Lower lobe of right lung (tissue), 2 donors: Measurements from ENCODE around the gene SEMA5A. TPM values are rescaled to one million over a fixed set of nuclear protein-coding genes. Genes with fewer than 3 reads are reported as not detected.

Experiments
- ATAC-seq, 2 donors: fragments of 200-7000 bp; cut with Tn5 transposase; one replicate each; pipeline ENCODE4 v1.9.1; 2020 to 2022; ENCODE audit warnings: mild to moderate bottlenecking in 2 of 2, moderate library complexity in 2 of 2
- DNase-seq: peaks from one replicate; pipeline ENCODE4 v3.0.0-alpha.2; 2020
- H3K27ac ChIP-seq: fragments of 200-600 bp; one replicate; pipeline ENCODE4 v1.8.0; 2022
- H3K27me3 ChIP-seq: fragments of 200-600 bp; one replicate; pipeline ENCODE4 v1.8.0; 2022; ENCODE audit warnings: low read depth
- H3K36me3 ChIP-seq: fragments of 200-600 bp; one replicate; pipeline ENCODE4 v1.8.0; 2022; ENCODE audit warnings: mild to moderate bottlenecking
- H3K4me1 ChIP-seq: fragments of 200-600 bp; one replicate; pipeline ENCODE4 v1.8.0; 2022
- H3K4me3 ChIP-seq: fragments of 200-600 bp; one replicate; pipeline ENCODE4 v1.8.0; 2022; ENCODE audit warnings: mild to moderate bottlenecking
- H3K9me3 ChIP-seq: fragments of 200-600 bp; one replicate; pipeline ENCODE4 v1.8.0; 2022
- intact Hi-C: fragments of 100-400 bp; cut with DNase I; formaldehyde crosslinking; loops from one replicate; pipeline ENCODE4 v1.11.0; 2022
- total RNA-seq: library from RNA; stranded (reverse); fragmentation: NEBNext Ultra II Directional; extraction: Animal tissue kit (Norgen Biotek cat#: 25700); gene quantifications from one replicate; pipeline ENCODE4 v1.2.1, GENCODE V29; 2021
- TF ChIP-seq, protein P1 (sequence below): fragments of 200-600 bp; IDR thresholded peaks from one replicate; pipeline ENCODE4 v1.8.0; 2022; ENCODE audit warnings: antibody characterized with exemption, mild to moderate bottlenecking
- donor health status: DM: no; HTN: yes; CAD: no; lungs with severe emphysema.

The SEMA5A gene
- total RNA-seq, 1 donor from 2014 or later: 29.3 TPM

DNA sequence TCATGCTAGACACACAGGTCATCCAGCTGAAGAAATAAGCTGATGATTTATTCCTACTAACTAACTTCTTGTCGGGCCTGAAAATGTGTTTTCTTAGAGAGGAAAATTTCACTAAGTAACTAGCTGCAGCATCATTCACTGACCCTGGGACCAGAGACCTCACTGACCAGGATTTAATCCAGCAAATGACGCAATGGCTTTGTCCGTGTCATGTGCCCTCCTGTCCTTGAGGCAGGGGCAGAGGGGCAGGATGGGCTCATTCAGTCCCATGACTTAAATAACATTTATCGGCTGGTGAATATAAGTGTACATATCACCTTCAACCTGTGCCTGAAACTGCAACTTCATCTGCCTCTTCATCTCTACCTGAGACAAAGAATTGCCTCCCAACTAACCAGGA lies 154.8 kb downstream of the SEMA5A start:
- no peaks in the 10 kb centered on the region for H3K27me3 ChIP-seq
- ATAC-seq (no peak), DNase-seq (no peak)
- H3K9me3 ChIP-seq: no peaks in the 10 kb centered on the region
- no peak overlapping the region for H3K27ac ChIP-seq
- H3K36me3 ChIP-seq: no peaks in the 10 kb centered on the region
- H3K4me3 ChIP-seq: no peak overlapping the region
- H3K4me1 ChIP-seq: no peaks in the 10 kb centered on the region
- TF ChIP-seq, protein P1, sequence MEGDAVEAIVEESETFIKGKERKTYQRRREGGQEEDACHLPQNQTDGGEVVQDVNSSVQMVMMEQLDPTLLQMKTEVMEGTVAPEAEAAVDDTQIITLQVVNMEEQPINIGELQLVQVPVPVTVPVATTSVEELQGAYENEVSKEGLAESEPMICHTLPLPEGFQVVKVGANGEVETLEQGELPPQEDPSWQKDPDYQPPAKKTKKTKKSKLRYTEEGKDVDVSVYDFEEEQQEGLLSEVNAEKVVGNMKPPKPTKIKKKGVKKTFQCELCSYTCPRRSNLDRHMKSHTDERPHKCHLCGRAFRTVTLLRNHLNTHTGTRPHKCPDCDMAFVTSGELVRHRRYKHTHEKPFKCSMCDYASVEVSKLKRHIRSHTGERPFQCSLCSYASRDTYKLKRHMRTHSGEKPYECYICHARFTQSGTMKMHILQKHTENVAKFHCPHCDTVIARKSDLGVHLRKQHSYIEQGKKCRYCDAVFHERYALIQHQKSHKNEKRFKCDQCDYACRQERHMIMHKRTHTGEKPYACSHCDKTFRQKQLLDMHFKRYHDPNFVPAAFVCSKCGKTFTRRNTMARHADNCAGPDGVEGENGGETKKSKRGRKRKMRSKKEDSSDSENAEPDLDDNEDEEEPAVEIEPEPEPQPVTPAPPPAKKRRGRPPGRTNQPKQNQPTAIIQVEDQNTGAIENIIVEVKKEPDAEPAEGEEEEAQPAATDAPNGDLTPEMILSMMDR: no peak
- intact Hi-C loops: no loop called here

DNA sequence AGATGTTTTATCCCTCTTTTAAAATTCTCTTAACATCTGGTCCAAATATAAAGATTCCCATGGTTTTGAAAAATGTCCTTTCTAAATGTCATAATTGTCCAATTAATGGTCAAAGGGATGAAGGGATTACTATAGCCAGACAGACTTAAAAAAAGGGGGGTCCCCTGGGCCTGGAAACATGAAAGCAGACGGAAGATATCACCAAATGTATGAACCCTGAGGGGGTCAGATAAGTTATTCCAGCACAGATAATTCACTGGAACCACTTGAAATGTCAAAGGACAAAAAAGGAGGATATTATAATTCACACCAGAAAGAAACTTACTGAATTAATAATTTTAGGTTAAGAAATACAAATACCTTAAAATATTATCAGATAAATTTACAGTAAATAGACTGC lies 155.8 kb downstream of the SEMA5A start:
- H3K4me1 ChIP-seq: no peaks in the 10 kb centered on the region
- intact Hi-C loops: no loop called here
- no peaks in the 10 kb centered on the region for H3K9me3 ChIP-seq
- H3K36me3 ChIP-seq: no peaks in the 10 kb centered on the region
- H3K27me3 ChIP-seq: no peaks in the 10 kb centered on the region
- ATAC-seq (no peak), DNase-seq (no peak)
- no peak overlapping the region for H3K27ac ChIP-seq
- H3K4me3 ChIP-seq: no peak overlapping the region
- TF ChIP-seq, protein P1: no peak

DNA sequence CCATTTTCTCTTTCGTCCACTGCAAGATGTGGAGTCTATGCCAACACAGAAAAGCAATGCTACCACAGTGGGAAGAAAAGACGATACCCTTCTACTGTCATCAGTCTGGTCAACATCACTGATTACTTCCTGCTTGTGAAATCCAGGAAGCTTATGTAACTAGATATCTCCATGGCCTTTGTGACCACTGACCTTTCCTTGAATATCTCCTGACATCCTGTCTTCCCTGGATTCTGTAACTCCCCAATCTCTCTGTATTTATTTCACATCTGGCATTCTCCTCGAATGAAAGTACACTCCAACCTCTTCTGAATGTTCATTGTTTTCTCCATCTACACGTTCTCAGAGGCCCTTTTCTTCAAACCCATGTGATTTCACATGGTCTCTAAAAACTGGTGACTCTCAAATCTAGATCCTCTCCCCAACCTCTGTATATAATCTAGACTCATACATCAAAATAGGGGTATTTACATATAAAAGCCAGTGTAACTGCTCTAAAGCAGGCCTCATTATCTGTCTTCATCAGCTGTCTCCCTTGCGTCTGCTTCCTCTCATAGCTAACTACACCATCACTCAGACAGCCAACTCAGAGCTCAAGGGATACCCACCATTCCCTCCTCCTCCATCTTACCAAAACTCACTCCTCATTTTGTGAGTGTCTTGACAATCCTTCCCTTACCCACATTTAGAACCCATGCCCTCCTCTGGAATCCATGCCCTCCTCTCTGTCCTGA lies 156.8 kb downstream of the SEMA5A start:
- TF ChIP-seq, protein P1: no peak
- Histone ChIP-seq H3K4me1 (no peaks in the 10 kb centered on the region), H3K27ac (no peak overlapping the region), H3K4me3 (no peak overlapping the region), H3K27me3 (no peaks in the 10 kb centered on the region), H3K9me3 (no peaks in the 10 kb centered on the region), H3K36me3 (no peaks in the 10 kb centered on the region)
- DNase-seq (no peak), ATAC-seq (no peak)
- intact Hi-C loops: no loop called here

DNA sequence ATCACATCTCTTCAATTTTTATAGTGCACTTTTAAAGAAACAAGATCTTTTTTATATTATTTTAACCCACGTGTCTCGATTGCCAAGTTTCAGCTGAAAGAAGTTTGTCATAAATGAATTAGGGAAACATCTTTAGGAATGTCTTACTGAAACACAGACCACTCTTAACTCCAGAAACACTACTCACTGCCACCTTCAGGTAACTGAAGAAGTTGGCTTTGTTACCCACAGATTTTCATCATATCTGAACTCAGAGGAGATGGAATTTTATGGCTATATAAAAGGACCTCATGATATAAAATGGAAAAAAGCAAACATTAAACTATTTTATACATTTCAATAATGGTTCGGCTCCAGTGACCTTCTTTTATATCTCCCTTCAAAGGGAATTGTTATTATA lies 158.0 kb downstream of the SEMA5A start:
- H3K27ac ChIP-seq: no peak overlapping the region
- H3K4me1 ChIP-seq: no peaks in the 10 kb centered on the region
- no peaks in the 10 kb centered on the region for H3K36me3 ChIP-seq
- TF ChIP-seq, protein P1: no peak
- DNase-seq (no peak), ATAC-seq (no peak)
- intact Hi-C loops: no loop called here
- H3K9me3 ChIP-seq: no peaks in the 10 kb centered on the region
- H3K27me3 ChIP-seq: no peaks in the 10 kb centered on the region
- H3K4me3 ChIP-seq: no peak overlapping the region

DNA sequence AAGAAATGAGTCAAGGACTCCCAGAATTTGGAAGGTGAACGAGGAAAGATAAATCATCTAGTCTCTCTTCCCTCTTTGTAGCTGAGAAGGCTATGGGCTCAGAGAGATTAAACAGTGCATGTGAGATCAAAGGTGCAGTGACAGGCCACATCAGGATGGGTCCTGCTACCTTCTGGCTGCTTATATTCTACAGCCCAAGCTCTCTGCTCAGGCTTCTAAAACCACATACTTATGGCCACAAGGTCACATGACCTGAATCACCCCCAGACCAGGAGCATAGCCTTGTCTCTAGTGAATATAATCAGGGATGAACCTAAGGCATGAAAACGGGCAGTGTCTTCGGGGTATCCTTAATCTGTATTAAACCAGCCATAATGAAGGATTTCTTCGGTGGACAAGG lies 158.9 kb downstream of the SEMA5A start:
- no peak for DNase-seq
- ATAC-seq: no peak
- H3K27ac ChIP-seq: no peak overlapping the region
- H3K4me1 ChIP-seq: no peaks in the 10 kb centered on the region
- intact Hi-C loops: no loop called here
- TF ChIP-seq, protein P1: no peak
- no peak overlapping the region for H3K4me3 ChIP-seq
- no peaks in the 10 kb centered on the region for H3K27me3 ChIP-seq
- no peaks in the 10 kb centered on the region for H3K36me3 ChIP-seq
- no peaks in the 10 kb centered on the region for H3K9me3 ChIP-seq
